WTC11 (cell line): ENCODE results near the gene RAB26.

Experiments
- ATF2 ChIP-seq: sonication (generic); formaldehyde crosslinking; IDR thresholded peaks from 2 replicates; pipeline ENCODE4 v1.8.1; 2022; ENCODE audit warnings: low read depth, missing genetic modification reagents, borderline replicate concordance
- CTCF ChIP-seq: fragments of 200-600 bp; IDR thresholded peaks from 2 replicates; pipeline ENCODE4 v1.8.0; 2022; ENCODE audit warnings: antibody characterized with exemption
- E2F4 ChIP-seq: sonication (generic); formaldehyde crosslinking; IDR thresholded peaks from 2 replicates; pipeline ENCODE4 v1.8.1; 2022; ENCODE audit warnings: low read depth, mild to moderate bottlenecking, moderate library complexity, missing genetic modification reagents, borderline replicate concordance
- JUN ChIP-seq: sonication (generic); formaldehyde crosslinking; IDR thresholded peaks from 2 replicates; pipeline ENCODE4 v1.8.0; 2023; ENCODE audit warnings: mild to moderate bottlenecking, missing genetic modification reagents
- KAT7 ChIP-seq: sonication (generic); formaldehyde crosslinking; IDR thresholded peaks from 2 replicates; pipeline ENCODE4 v1.8.1; 2023; ENCODE audit warnings: missing genetic modification reagents, mild to moderate bottlenecking, borderline replicate concordance
- MAX ChIP-seq: sonication (generic); formaldehyde crosslinking; IDR thresholded peaks from 2 replicates; pipeline ENCODE4 v1.8.0; 2022; ENCODE audit warnings: mild to moderate bottlenecking, missing genetic modification reagents
- NR1H2 ChIP-seq: sonication (generic); formaldehyde crosslinking; IDR thresholded peaks from 2 replicates; pipeline ENCODE4 v1.9.0; 2021; ENCODE audit warnings: mild to moderate bottlenecking, moderate library complexity, missing genetic modification reagents
- RELA ChIP-seq: sonication (generic); formaldehyde crosslinking; IDR thresholded peaks from 2 replicates; pipeline ENCODE4 v1.8.1; 2022; ENCODE audit warnings: missing genetic modification reagents, mild to moderate bottlenecking, borderline replicate concordance
- TEAD4 ChIP-seq: sonication (generic); formaldehyde crosslinking; IDR thresholded peaks from 2 replicates; pipeline ENCODE4 v1.8.0; 2022; ENCODE audit warnings: mild to moderate bottlenecking, missing genetic modification reagents
- ZNF396 ChIP-seq: fragments of 250-450 bp; sonication (Bioruptor Pico); IDR thresholded peaks from 2 replicates; pipeline ENCODE4 v1.8.0; 2021; ENCODE audit warnings: mild to moderate bottlenecking, moderate library complexity, borderline replicate concordance
- TF ChIP-seq, protein P1 (sequence below): fragments of 250-450 bp; sonication (Bioruptor Pico); IDR thresholded peaks from 2 replicates; pipeline ENCODE4 v1.9.0; 2021; ENCODE audit warnings: mild to moderate bottlenecking
- TF ChIP-seq, protein P2 (sequence below): sonication (generic); formaldehyde crosslinking; IDR thresholded peaks from 2 replicates; pipeline ENCODE4 v1.8.0; 2022; ENCODE audit warnings: mild to moderate bottlenecking, missing genetic modification reagents
- TF ChIP-seq, protein P3 (sequence below): sonication (generic); formaldehyde crosslinking; IDR thresholded peaks from 2 replicates; pipeline ENCODE4 v1.8.1; 2023; ENCODE audit warnings: mild to moderate bottlenecking, moderate library complexity, missing genetic modification reagents

DNA sequence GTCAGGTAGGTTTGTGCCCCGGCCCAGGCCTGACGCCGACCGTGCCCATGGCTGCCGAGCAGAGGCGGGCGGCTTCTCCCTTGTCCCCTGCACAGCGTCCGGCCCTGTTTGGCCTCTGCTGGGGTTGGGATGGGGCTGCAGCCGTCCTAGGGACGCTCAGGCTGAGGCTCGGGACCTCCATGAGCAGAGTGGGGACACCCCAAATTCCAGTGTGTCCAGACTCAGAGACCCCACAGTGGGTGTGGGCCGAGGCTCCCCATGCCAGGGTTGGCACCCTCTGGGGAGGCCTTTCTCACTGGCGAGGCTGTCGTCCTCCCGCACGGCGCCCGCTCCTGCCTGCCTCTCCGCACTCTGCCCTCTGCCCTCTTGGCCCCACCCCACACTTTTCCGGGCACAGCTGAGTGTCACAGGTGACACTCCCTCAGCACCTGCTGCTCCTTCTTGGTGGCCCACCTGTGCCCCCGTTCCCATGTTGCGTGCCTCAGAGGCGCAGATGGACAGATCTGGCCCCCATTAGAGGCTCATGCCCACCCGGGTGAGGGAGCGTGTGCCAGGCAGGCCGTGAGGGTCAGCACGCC is 23.3 kb downstream of the RAB26 start:
- TF ChIP-seq NR1H2 (CRISPR knock-in tag) (no peak), CTCF (no peak), TEAD4 (CRISPR knock-in tag) (no peak), JUN (CRISPR knock-in tag) (no peak), MAX (CRISPR knock-in tag) (no peak), E2F4 (CRISPR knock-in tag) (no peak), ATF2 (CRISPR knock-in tag) (no peak), KAT7 (no peak), RELA (CRISPR knock-in tag) (no peak), ZNF396 (CRISPR knock-in tag) (no peak)
- TF ChIP-seq, protein P1, sequence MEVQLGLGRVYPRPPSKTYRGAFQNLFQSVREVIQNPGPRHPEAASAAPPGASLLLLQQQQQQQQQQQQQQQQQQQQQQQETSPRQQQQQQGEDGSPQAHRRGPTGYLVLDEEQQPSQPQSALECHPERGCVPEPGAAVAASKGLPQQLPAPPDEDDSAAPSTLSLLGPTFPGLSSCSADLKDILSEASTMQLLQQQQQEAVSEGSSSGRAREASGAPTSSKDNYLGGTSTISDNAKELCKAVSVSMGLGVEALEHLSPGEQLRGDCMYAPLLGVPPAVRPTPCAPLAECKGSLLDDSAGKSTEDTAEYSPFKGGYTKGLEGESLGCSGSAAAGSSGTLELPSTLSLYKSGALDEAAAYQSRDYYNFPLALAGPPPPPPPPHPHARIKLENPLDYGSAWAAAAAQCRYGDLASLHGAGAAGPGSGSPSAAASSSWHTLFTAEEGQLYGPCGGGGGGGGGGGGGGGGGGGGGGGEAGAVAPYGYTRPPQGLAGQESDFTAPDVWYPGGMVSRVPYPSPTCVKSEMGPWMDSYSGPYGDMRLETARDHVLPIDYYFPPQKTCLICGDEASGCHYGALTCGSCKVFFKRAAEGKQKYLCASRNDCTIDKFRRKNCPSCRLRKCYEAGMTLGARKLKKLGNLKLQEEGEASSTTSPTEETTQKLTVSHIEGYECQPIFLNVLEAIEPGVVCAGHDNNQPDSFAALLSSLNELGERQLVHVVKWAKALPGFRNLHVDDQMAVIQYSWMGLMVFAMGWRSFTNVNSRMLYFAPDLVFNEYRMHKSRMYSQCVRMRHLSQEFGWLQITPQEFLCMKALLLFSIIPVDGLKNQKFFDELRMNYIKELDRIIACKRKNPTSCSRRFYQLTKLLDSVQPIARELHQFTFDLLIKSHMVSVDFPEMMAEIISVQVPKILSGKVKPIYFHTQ (CRISPR knock-in tag), result no peak
- TF ChIP-seq, protein P2, sequence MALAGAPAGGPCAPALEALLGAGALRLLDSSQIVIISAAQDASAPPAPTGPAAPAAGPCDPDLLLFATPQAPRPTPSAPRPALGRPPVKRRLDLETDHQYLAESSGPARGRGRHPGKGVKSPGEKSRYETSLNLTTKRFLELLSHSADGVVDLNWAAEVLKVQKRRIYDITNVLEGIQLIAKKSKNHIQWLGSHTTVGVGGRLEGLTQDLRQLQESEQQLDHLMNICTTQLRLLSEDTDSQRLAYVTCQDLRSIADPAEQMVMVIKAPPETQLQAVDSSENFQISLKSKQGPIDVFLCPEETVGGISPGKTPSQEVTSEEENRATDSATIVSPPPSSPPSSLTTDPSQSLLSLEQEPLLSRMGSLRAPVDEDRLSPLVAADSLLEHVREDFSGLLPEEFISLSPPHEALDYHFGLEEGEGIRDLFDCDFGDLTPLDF (CRISPR knock-in tag), result no peak
- TF ChIP-seq, protein P3, sequence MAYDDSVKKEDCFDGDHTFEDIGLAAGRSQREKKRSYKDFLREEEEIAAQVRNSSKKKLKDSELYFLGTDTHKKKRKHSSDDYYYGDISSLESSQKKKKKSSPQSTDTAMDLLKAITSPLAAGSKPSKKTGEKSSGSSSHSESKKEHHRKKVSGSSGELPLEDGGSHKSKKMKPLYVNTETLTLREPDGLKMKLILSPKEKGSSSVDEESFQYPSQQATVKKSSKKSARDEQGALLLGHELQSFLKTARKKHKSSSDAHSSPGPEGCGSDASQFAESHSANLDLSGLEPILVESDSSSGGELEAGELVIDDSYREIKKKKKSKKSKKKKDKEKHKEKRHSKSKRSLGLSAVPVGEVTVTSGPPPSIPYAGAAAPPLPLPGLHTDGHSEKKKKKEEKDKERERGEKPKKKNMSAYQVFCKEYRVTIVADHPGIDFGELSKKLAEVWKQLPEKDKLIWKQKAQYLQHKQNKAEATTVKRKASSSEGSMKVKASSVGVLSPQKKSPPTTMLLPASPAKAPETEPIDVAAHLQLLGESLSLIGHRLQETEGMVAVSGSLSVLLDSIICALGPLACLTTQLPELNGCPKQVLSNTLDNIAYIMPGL (CRISPR knock-in tag), result no peak
